ACHN (cell line): ENCODE measurements around the gene MYO18B.

Experiments used
- DNase-seq: peaks from one replicate; pipeline ENCODE4 v3.0.0-alpha.2; 2015
- in situ Hi-C: cut with HindIII; loops from 2 replicates; pipeline ENCODE4 v1.10.0; 2017; ENCODE audit warnings: low sequenced_read_pairs, low pct_ligation_motif_present, low pct_unique_long_range_greater_than_20kb

Gene MYO18B

DNA sequence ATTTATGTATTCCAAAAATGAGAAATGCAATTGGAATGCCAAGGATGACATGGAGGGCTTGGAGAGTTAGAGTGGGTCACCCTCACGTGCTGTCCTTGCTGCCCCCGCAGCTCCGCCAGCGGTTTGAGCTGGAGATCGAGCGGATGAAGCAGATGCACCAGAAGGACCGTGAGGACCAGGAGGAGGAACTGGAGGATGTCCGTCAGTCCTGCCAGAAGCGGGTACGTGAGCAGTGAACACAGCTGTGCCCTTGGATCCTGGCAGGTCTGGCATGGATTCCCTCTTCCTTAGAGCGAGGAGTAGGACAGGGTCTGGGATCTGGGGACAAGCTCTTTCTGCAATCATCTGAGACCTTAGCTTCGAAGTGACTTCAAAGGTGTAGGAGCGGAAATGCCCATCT is 166.2 kb downstream of the MYO18B start:
- in situ Hi-C loops: no loop called here

DNA sequence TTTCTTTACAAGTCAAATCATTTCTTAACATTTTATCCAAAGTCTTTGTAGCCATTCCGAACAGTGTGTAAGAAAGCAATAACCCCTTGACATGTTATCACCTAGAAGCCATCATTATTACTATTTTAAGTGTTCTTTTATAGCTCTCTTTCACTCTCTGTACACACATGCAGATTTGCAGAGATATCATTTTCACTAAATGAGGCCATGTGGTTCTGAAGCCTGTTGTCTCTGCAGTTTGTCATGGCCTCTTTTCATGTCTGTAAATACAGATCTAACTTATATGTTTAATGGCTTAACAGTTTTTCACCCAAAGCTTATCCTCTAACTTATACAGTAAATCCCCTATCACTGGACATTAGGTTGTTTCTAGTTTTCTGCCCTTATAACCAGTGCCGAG is 166.8 kb downstream of the MYO18B start:
- DNase-seq: no peak
- in situ Hi-C loops: no loop called here

More for the DNA sequence above, 166.2 kb downstream of the MYO18B start:
- no peak for DNase-seq

DNA sequence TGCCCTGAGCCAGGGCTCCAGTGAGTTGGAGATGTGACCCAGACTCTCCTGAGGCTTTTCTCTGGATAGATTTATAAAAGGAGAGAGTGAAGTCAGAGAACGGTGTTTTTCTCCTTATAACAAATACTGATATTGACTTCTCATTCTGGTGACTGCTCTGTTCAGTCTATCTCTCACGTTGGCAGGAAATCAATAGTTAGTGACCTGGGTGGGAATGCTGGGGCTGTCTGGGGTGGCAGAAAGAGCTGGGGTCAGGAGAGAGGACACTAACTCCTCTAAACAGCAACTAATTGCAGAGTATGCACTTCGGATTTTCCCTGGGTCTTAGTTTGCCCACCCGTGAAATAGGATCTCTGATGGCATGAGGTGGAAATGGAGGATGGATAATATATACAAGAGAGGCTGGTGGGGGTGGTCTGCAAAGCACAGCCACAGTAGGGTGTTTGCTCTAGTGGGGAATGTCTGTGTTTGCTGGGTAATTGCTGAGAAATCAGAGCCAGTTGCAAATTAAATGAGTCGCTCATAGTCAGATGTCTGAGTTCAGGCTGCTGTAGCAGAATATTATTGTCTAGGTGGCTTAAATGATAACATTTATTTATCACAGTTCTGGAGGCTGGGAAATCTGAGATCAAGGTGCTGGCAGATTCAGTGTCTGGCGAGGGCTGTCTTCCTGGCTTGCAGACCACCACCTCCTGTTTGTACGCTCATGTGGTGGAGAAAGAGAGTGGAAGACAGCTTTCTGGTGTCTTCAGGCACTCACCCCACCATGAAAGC is 167.8 kb downstream of the MYO18B start:
- in situ Hi-C loops: no loop called here
- DNase-seq: no peak

DNA sequence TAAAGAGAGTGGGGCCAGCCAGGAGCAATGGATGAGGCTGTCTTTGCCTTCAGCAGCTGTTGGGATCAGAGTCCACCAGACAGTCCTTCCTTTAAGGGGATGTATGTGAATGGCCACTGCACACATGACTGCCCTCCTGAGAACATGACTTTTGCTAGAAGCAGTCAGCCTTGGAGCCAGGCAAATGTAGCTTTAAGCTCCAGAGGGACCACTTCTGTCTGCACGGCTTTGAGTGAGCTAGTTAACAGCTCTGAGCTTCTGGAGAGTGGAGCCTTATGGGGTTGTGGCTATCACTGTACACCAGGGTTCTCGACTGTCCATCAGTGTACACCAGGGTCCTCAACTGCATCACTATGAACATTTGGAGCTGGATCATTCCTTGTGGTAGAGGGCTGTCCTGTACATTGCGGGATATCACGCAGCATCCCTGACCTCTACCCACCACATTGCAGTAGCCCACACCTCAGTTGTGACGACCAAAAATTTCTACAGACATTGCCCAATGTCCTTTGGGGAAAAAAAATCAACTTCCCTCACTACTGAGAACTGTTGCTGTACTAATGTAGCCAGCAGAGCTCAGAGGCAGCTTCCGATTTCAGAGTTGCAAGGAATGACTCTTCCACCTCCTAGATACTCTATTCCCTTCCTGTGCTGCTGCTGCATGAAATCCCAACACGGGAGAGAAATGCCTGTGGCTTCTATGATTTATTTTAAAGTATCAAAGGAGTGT is 169.4 kb downstream of the MYO18B start:
- in situ Hi-C loops: no loop called here
- no peak for DNase-seq

DNA sequence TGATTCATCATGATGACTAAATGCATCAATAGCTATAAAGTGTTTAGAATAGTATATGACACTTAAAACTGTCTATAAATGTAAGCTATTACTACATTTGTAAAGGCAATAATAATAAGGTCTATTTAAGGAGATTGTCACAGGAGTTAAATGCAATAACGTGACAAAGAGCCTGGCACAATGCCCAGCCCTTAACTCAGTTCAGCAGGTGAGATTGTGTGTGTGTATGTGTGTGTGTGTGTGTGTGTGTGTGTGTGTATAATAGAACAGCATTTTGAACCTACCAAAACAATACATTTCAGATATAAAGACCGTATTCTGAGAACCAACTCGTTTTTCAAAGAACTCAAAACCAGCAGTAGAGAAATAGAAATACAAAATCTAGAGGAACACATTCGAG is 177.5 kb downstream of the MYO18B start:
- in situ Hi-C loops: no loop called here

DNA sequence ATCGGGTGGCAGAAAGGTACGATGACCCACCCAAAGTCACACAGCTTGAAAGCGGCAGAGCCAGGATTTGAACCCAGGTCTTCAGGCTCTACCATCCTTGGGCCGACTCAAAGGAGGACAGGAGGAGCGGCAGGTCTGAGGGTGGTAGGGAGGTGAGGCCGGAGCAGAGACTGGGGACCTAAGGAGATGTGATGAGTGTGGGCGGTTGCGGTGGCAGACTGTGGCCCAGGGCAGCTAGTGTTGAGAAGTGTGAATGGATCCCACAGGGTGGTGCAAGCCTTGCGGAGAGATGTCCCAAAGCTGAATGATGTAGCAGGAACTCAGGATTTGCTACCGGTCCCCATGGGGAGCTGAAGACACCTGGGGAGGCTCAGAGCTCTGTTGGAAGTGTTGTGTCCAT is 180.2 kb downstream of the MYO18B start:
- no peak for DNase-seq
- in situ Hi-C loops: no loop called here

More for the DNA sequence above, 177.5 kb downstream of the MYO18B start:
- DNase-seq: no peak

DNA sequence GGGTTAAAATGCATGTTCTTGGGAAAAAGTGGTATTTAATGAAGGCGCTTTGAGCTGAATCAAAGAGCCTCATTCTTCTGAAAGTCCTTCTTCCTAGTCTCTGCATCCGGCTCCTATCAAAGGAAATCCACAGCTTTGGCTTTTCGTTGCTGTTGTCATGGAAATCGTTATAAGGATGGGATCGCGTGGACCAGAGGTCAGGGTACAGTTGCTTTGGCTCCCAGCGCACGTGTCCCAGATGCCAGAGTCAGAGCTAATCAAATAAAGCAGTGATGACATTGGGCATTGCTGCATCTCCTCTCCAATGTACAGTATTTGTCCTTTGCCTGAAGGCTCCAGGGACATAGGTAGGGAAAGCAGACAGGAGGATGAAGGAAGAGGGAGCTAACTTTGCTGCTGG is 181.9 kb downstream of the MYO18B start:
- in situ Hi-C loops: no loop called here
- no peak for DNase-seq

DNA sequence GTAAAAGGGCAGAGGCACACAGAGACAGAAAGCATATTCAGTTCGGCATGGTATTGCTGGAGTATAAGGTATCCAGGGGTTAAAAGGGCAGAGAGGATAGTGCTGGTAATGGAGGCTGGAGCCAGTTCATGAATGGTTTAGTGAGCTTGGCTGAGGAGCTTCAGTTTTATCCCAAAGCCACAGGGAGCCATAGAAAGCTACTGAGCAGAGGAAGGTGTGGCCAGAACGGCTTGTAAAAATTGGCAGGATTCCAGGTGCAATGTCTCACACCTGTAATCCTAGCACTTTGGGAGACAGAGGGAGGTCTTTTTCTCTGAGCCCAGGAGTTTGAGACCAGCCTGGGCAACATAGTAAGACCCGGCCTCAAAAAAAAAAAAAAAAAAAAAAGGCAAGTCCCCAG is 186.1 kb downstream of the MYO18B start:
- DNase-seq: no peak
- in situ Hi-C loops: no loop called here

DNA sequence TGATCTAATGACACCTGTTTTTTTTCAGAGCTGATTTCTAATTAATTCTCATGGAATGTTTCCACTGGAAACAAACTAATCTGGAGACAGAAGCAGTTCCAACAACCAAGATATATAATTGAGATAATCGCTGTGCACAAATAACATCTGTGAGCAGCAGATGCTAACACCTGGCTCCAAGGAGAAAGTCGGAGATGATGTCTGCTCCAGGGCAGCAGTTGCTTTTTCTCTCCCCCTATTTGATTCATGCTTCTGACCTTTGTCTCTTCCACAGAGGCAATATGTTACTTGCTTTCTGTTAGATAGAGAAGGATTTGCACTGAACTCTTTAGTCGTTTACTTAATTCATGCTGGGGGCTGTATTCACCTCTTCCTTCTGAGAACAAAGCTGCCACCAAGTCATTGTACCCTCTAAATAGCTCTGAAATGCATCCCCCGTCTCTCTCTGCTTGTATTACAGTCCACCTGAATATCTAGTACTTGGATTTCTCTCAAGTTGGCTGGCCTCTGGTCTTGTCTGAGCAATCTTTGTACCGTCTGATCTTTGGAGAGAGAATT is 187.4 kb downstream of the MYO18B start:
- DNase-seq: no peak
- in situ Hi-C loops: no loop called here

DNA sequence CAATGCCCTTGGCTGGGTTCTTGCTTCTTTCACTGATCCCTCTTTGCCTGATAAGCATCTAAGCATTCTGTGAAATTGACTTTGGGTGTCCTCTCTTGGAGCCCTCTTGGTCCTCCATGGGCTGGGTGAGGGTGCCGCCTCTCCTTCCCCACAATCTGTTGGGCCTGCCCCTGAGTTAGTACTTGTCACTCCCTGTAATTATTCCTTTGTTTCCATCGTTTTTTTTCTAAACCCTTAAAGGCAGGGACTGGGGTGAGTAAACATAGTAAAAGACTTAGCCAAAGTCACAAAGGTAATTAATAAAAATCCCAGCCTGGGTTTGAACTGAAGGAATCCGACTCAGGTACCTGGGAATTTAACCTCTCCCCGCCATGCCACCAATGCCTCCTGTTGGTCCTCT is 188.1 kb downstream of the MYO18B start:
- in situ Hi-C loops: no loop called here

DNA sequence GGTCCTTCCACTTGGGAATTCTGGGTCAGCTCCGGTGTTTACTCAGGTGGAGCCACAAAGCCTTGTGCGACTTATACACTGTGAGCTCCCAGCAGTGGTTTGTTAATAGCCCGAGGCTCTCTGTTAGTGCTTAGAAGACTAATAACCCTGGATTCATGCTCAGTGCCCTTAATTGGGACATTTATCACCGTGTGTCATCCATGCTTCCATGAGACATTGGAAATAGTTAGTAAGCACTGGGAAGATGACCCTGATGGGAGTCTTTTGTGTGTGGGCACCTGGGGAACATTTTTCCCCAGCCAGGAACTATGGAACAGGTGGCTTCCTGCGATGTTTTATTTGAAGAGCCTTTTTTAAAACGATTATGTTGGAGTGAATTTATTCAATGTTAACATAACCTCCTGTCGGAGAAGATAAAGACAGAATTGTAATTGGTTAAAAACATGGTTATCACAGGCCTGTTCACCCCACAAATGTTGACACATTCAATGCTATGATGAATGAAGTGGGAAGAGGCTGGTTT is 188.9 kb downstream of the MYO18B start:
- no peak for DNase-seq
- in situ Hi-C loops: no loop called here

More for the DNA sequence above, 188.1 kb downstream of the MYO18B start:
- no peak for DNase-seq

DNA sequence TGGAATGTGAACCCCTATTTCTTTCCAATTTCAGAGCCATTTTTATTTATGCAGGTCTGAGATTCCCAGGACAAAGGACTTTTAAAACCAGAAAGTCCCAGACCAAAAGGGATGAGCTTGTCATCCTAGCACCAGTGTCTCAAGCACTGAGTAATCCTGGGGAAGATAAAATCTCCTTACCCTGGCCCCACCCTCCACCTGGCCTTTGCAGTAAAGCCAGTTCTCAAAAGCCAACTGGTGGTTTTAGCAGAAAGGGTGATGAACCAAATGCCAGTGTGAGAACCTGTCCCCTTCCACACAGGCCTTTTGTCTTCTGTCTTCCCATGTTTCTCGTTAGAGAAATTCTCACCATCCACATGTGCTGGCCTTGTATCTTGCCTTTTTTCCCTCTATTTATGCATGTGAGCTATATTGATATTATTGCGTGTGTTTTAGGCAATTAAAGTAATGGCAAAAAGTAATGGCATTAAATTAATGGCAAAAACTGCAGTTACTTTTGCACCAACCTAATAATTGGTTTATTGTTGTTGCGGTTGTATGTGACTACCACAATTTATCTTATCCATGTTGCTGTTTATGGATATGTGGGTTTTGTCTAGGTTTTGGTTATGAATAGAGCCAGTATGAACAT is 191.3 kb downstream of the MYO18B start:
- DNase-seq: no peak
- in situ Hi-C loops: no loop called here

DNA sequence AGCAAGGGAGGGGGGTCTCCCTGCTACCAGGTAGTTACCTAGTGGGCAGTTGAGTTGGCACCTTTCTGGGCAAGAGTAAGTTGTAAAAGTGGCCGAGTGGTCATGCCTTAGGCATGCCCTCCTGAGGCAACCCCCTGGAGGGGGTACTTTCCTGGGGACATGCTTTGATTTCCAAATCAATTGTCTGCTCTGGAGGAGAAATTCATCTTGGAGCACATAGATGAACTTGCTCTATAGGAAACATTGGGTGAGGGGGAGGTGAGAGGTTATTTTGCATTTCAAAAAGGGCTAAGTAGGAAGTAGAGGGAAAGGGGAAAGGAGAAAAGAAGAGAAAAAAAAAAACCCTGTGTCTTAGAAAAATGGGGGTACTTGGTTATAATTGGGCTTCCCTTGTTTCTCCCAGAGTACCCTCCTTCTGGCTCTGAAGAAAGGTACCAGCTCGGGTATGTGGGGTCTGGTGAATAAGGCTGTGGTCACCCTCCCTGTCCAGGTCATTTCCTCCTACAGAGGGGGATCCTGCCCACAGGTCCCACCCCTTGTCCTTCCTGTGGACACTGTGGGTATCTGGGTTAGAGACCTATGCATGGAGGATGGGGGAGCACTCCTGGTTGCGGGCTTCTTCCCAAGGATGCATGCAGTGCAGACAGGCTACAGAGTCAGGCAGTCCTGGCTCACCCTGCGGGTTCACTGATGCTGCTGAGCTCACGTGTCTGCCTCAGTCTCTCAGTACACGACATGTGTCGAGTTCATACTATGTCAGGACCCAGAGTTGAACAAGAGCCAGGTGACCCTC is 193.5 kb downstream of the MYO18B start:
- in situ Hi-C loops: no loop called here
- no peak for DNase-seq

DNA sequence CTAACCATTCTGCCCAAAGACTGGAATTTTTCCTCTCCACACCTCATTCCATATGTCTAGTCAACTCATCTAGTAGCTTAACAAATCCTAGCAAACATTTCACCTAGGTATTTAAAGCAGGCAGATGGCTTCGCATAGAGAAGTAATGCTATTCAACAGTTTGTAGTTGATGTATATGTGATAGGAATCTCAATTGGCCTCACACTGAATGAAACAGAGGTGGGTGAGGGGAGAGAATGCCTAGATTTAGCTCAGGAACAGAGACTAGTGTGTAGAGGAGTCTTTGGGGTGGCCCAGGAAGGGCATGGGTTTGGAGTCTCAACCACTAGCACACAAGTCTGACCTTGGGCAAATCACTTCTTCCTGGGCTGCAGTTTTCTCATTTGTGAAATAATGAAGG is 196.2 kb downstream of the MYO18B start:
- in situ Hi-C loops: no loop called here
- no peak for DNase-seq

DNA sequence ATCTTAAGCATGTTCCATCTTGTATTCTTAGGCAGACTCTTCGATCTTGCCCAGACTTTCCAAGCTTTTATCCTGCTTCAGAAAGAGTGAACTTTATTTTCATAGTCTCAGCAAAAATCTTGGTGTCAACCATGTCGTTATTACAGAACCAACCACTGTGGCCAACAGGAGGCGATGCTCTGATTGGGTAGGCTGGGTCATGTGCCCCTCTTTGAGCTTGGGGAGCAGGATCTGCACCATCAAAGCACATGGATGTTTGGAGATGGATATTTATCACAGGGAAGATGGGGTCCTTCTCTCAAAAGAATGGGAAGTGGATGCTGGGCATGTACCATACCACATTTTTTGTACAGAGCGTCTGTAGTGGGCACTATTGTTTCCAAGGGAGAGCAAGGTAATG is 197.4 kb downstream of the MYO18B start:
- DNase-seq: no peak
- in situ Hi-C loops: no loop called here

DNA sequence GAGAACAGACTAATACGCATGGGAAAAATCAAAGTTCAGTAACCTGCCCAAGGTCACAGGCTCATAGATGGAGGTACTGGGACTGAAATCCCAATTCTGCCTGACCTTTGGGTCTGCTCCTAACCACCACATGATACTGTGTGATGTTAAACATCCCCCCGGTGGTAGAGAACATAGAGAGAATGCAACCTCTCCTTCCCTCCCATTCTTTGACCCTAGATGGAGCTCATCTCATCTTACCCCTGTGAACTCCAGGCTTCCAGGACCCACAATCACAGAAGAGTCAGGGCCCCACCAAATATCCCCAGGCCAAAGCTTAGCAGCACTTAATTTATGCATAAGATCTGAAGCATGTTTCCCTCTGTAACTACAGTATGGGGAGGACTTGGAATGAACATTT is 198.5 kb downstream of the MYO18B start:
- in situ Hi-C loops: no loop called here
- DNase-seq: no peak

DNA sequence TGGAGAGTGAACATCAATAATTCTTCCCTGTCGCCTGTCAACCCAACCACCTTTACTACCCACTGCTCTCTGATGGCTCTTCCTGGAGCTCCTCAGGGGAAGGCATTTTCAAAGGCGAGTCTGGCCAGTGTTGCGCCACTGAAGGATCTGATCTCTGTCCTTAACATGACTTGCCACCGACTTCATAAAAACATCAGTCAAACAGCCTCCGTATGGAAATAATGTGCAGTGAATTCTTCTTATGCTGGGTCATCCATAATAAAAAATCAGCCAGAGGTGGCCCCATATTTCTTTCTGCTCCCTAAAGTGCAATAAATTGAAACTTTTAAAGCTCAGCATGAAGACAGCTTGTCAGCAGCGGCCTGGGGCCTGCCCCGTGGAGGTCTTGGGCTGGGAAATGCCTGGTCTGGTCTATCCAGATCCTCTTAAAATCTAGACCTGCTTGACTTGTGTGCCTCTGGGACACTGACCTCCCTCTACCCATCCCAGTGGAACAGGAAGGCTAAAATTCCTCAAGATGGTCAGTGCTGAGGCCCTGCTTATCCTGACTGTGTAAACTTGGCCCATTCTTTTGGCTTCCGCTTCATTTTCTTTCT is 199.5 kb downstream of the MYO18B start:
- in situ Hi-C loops: no loop called here
- DNase-seq: no peak
